Measurements from ENCODE around the gene NEU1. TPM values are rescaled to one million over a fixed set of nuclear protein-coding genes. Genes with fewer than 3 reads are reported as not detected.

NEU1 gene
- total RNA-seq, 2 donors from 2014 or later, result 29.3 to 30.6 TPM

- Histone ChIP-seq H3K27ac (peak overlapping the region; percentile 80 to 95 (median 89)), H3K27me3 (no peaks in the 10 kb centered on the region), H3K36me3 (replicated peaks in 1 of 2; ENCODE audit: insufficient read depth in 1 of 2, low read depth in 2 of 2) (peaks cover 5 to 10% of the 10 kb centered on the region in 2 donors), H3K4me1 (peaks cover 61% of the 10 kb centered on the region), H3K4me3 (peak overlapping the region; percentile 90 to 97), H3K9me3 (no peaks in the 10 kb centered on the region)
- ATAC-seq (peak; percentile 89), DNase-seq (peak; percentile 84 to 92 (median 88))
- 0% methylated on average over 36 to 59 of the region's 59 CpGs for WGBS, 2 donors
- intact Hi-C loops (cut with DNase I), result no loop called here
- TF ChIP-seq, protein P1, sequence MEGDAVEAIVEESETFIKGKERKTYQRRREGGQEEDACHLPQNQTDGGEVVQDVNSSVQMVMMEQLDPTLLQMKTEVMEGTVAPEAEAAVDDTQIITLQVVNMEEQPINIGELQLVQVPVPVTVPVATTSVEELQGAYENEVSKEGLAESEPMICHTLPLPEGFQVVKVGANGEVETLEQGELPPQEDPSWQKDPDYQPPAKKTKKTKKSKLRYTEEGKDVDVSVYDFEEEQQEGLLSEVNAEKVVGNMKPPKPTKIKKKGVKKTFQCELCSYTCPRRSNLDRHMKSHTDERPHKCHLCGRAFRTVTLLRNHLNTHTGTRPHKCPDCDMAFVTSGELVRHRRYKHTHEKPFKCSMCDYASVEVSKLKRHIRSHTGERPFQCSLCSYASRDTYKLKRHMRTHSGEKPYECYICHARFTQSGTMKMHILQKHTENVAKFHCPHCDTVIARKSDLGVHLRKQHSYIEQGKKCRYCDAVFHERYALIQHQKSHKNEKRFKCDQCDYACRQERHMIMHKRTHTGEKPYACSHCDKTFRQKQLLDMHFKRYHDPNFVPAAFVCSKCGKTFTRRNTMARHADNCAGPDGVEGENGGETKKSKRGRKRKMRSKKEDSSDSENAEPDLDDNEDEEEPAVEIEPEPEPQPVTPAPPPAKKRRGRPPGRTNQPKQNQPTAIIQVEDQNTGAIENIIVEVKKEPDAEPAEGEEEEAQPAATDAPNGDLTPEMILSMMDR (IDR thresholded peaks at IDR 0.05), result peak in 2 of 7 experiments; percentile 4 to 11
- peak; percentile 14 to 89 (median 87) for TF ChIP-seq POLR2A (IDR thresholded peaks at IDR 0.05)
Measured at GRCh38 chr6:31834367-31835250, 28.0 kb downstream of the NEU1 start.

GRCh38 chr6:31831350-31832215, 31.0 kb downstream of the NEU1 start:
- TF ChIP-seq, protein P1 (IDR thresholded peaks at IDR 0.05), result no peak
- TF ChIP-seq POLR2A (IDR thresholded peaks at IDR 0.05), result no peak
- Histone ChIP-seq H3K4me1 (peaks cover 37% of the 10 kb centered on the region), H3K9me3 (no peaks in the 10 kb centered on the region), H3K36me3 (replicated peaks in 1 of 2; ENCODE audit: insufficient read depth in 1 of 2, low read depth in 2 of 2) (no peaks in the 10 kb centered on the region), H3K27me3 (no peaks in the 10 kb centered on the region), H3K27ac (peak overlapping the region in 2 of 4 donors; percentile 73 to 83), H3K4me3 (no peak overlapping the region)
- WGBS, 2 donors, result 69 to 73% methylated on average over 15 of the region's 15 CpGs
- ATAC-seq, result no peak
- intact Hi-C loops (cut with DNase I), result no loop called here
- DNase-seq, result peak in 1 of 4 donors; percentile 23

GRCh38 chr6:31830886-31831335, 31.7 kb downstream of the NEU1 start:
- WGBS, 2 donors, result 31 to 32% methylated on average over 6 of the region's 6 CpGs
- no peaks in the 10 kb centered on the region for H3K36me3 ChIP-seq (replicated peaks in 1 of 2; ENCODE audit: insufficient read depth in 1 of 2, low read depth in 2 of 2)
- ATAC-seq, result no peak
- DNase-seq, result no peak
- peaks cover 37% of the 10 kb centered on the region for H3K4me1 ChIP-seq
- H3K4me3 ChIP-seq, result peak overlapping the region in 1 of 2 donors; percentile 56
- no peaks in the 10 kb centered on the region for H3K9me3 ChIP-seq
- no peaks in the 10 kb centered on the region for H3K27me3 ChIP-seq
- intact Hi-C loops (cut with DNase I), result no loop called here
- no peak for TF ChIP-seq POLR2A (IDR thresholded peaks at IDR 0.05)
- TF ChIP-seq, protein P1 (IDR thresholded peaks at IDR 0.05), result no peak
- H3K27ac ChIP-seq, result peak overlapping the region in 3 of 4 donors; percentile 63 to 83 (median 73)

DNA sequence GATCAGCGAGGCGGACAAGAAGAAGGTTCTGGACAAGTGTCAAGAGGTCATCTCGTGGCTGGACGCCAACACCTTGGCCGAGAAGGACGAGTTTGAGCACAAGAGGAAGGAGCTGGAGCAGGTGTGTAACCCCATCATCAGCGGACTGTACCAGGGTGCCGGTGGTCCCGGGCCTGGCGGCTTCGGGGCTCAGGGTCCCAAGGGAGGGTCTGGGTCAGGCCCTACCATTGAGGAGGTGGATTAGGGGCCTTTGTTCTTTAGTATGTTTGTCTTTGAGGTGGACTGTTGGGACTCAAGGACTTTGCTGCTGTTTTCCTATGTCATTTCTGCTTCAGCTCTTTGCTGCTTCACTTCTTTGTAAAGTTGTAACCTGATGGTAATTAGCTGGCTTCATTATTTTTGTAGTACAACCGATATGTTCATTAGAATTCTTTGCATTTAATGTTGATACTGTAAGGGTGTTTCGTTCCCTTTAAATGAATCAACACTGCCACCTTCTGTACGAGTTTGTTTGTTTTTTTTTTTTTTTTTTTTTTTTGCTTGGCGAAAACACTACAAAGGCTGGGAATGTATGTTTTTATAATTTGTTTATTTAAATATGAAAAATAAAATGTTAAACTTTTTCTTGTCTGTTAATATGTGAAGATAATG, 32.9 kb downstream of the NEU1 start:
- Histone ChIP-seq H3K27me3 (no peaks in the 10 kb centered on the region), H3K4me3 (peak overlapping the region in 1 of 2 donors; percentile 56), H3K4me1 (peaks cover 44% of the 10 kb centered on the region), H3K36me3 (replicated peaks in 1 of 2; ENCODE audit: insufficient read depth in 1 of 2, low read depth in 2 of 2) (no peaks in the 10 kb centered on the region), H3K27ac (peak overlapping the region in 3 of 4 donors; percentile 63 to 83 (median 73)), H3K9me3 (no peaks in the 10 kb centered on the region)
- DNase-seq (peak in 2 of 4 donors; percentile 19 to 42), ATAC-seq (no peak)
- intact Hi-C loops (cut with DNase I), result no loop called here
- 0 to 1% methylated on average over 13 to 15 of the region's 15 CpGs for WGBS, 2 donors
- TF ChIP-seq, protein P1 (IDR thresholded peaks at IDR 0.05), result peak in 6 of 7 experiments; percentile 15 to 84 (median 50)
- no peak for TF ChIP-seq POLR2A (IDR thresholded peaks at IDR 0.05)
